GM12801 (cell line): Measurements from ENCODE around the gene CPED1.

Source experiments
- TF ChIP-seq, protein P1 (sequence below): IDR thresholded peaks from one replicate; pipeline ENCODE4 v1.5.1; 2011; ENCODE audit warnings: control low read depth; ENCODE audit not compliant: insufficient read length; ENCODE audit errors: extremely low read depth

The CPED1 gene

GRCh38 chr7:121244120-121244870 is 255.8 kb downstream of the CPED1 start:
- TF ChIP-seq, protein P1, sequence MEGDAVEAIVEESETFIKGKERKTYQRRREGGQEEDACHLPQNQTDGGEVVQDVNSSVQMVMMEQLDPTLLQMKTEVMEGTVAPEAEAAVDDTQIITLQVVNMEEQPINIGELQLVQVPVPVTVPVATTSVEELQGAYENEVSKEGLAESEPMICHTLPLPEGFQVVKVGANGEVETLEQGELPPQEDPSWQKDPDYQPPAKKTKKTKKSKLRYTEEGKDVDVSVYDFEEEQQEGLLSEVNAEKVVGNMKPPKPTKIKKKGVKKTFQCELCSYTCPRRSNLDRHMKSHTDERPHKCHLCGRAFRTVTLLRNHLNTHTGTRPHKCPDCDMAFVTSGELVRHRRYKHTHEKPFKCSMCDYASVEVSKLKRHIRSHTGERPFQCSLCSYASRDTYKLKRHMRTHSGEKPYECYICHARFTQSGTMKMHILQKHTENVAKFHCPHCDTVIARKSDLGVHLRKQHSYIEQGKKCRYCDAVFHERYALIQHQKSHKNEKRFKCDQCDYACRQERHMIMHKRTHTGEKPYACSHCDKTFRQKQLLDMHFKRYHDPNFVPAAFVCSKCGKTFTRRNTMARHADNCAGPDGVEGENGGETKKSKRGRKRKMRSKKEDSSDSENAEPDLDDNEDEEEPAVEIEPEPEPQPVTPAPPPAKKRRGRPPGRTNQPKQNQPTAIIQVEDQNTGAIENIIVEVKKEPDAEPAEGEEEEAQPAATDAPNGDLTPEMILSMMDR: no peak

DNA sequence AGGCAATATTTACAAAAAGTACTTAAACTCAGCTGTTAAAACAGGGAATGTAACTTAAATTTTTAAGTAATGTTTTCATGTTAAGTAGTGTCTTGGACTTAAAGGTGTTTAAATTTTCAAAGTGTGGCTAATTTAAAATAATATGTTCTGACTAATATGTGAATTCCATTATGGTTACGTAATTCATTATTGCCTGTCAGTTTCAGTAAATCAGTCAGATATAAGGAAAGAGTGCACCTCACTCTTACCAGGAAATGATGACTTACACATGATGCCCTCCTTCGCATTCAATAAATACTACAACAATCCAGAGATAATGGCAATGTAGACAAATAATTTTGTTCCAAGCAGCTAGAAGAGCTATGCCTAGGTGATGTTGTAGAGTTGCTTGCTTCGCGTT is 271.3 kb downstream of the CPED1 start:
- TF ChIP-seq, protein P1: no peak

GRCh38 chr7:121261207-121261884 is 272.8 kb downstream of the CPED1 start:
- TF ChIP-seq, protein P1: no peak

GRCh38 chr7:121262221-121262620 is 273.7 kb downstream of the CPED1 start:
- TF ChIP-seq, protein P1: no peak

- TF ChIP-seq, protein P1: no peak
These were observed 274.5 kb downstream of the CPED1 start for GRCh38 chr7:121262969-121263368.

- TF ChIP-seq, protein P1: no peak
These were observed 277.9 kb downstream of the CPED1 start for GRCh38 chr7:121266307-121266894.

- TF ChIP-seq, protein P1: no peak
These were observed 279.1 kb downstream of the CPED1 start for GRCh38 chr7:121267612-121268011.
